ENCODE data around the gene SV2C. TPM values are rescaled to one million over a fixed set of nuclear protein-coding genes. Genes with fewer than 3 reads are reported as not detected.

SV2C gene
- total RNA-seq, 1 donor from 2014 or later, result 0.32 TPM

DNA sequence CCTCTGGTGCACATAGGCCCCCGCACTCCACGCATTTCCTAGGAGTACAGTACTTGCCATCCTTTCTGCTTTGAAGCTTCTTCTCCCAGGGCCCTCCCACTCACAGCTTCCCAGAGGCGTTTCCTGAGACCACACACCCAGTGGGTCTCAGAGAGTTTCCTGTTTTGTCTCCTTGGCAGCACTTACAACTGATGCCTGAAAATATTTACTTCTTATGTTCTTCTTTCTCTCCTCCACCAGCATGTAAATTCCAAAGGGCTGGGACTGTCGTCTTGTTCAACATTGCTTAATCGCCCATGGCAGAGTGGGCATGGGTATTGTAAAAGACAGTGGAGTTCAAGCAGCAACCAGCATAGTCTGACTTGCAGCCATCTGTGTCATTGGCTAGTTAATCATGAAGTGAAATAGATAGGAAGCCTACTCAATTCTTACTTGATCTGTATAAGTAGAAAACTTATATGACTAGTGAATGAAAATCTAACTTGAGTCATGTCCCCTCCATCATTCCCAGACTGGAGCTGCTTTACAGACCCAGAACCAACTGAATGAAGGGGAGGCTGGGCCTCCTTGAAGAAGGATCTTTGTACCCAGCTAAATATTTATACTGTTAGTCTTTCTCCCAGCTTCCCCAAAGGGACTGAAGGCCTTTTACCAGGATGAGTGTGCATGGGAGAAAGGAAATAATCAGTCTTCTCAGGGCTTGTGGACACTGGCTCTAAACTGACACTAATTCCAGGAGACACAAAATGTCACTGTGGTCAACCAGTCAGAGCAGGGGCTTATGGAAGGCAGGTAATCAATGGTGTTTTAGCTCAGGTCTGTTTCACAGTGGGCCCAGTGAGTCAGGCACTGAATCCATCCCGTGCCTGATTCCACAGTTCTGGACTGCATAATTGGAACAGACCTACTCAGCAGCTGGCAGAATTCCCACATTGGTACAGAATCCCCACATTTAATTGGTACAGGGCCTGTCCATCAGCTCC is 116.4 kb downstream of the SV2C start:
- intact Hi-C loops (cut with DNase I), result no loop called here
- peak; percentile 28 for ATAC-seq
- Histone ChIP-seq H3K4me3 (no peak overlapping the region), H3K9me3 (no peaks in the 10 kb centered on the region), H3K27ac (no peak overlapping the region), H3K36me3 (no peaks in the 10 kb centered on the region), H3K4me1 (no peaks in the 10 kb centered on the region), H3K27me3 (no peaks in the 10 kb centered on the region)
- TF ChIP-seq, protein P1, sequence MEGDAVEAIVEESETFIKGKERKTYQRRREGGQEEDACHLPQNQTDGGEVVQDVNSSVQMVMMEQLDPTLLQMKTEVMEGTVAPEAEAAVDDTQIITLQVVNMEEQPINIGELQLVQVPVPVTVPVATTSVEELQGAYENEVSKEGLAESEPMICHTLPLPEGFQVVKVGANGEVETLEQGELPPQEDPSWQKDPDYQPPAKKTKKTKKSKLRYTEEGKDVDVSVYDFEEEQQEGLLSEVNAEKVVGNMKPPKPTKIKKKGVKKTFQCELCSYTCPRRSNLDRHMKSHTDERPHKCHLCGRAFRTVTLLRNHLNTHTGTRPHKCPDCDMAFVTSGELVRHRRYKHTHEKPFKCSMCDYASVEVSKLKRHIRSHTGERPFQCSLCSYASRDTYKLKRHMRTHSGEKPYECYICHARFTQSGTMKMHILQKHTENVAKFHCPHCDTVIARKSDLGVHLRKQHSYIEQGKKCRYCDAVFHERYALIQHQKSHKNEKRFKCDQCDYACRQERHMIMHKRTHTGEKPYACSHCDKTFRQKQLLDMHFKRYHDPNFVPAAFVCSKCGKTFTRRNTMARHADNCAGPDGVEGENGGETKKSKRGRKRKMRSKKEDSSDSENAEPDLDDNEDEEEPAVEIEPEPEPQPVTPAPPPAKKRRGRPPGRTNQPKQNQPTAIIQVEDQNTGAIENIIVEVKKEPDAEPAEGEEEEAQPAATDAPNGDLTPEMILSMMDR (IDR thresholded peaks at IDR 0.05), result no peak
- DNase-seq, result no peak

DNA sequence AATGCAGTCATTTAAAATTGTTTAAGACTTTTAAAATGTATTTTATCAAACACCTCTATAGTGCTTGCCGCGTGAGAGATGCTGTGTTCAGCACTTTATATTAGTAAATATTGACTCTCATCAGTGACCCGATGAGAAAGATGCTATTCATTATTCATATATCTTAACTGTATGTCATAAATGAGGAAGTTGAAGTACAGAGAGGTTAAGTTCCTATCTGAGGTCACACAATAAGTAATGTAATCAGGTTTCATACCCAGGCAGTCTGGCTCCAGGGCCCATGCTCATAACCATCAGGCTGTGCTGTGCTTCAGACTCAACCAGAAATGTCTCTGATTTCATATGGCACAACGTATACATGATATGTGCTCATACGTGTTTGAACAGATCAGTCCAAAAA is 119.0 kb downstream of the SV2C start:
- Histone ChIP-seq H3K4me3 (no peak overlapping the region), H3K36me3 (no peaks in the 10 kb centered on the region), H3K9me3 (no peaks in the 10 kb centered on the region), H3K4me1 (no peaks in the 10 kb centered on the region), H3K27ac (no peak overlapping the region), H3K27me3 (no peaks in the 10 kb centered on the region)
- intact Hi-C loops (cut with DNase I), result no loop called here
- no peak for DNase-seq
- ATAC-seq, result peak; percentile 19
- TF ChIP-seq, protein P1 (IDR thresholded peaks at IDR 0.05), result no peak

DNA sequence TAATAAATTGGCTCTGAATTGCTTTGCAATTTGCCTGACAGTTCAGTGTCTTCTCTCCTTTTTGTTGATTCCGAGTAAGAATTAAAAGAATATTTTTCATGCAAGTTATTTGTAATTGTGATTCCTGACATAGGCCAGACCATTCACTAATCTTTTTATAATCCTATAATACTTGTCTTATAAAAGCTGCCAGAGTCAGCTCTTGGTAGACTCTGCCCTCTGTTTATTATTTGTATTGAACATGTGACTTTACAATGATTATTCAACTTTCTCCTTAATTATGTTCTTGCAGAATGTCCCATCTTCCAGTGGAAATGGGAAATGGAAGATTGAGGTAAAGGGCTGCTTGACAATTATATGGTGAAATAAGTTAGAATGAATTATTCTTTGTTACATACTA is 121.0 kb downstream of the SV2C start:
- TF ChIP-seq, protein P1 (IDR thresholded peaks at IDR 0.05), result no peak
- Histone ChIP-seq H3K9me3 (no peaks in the 10 kb centered on the region), H3K36me3 (no peaks in the 10 kb centered on the region), H3K27me3 (no peaks in the 10 kb centered on the region), H3K4me1 (no peaks in the 10 kb centered on the region), H3K27ac (no peak overlapping the region), H3K4me3 (no peak overlapping the region)
- intact Hi-C loops (cut with DNase I), result no loop called here
- ATAC-seq, result no peak
- no peak for DNase-seq

DNA sequence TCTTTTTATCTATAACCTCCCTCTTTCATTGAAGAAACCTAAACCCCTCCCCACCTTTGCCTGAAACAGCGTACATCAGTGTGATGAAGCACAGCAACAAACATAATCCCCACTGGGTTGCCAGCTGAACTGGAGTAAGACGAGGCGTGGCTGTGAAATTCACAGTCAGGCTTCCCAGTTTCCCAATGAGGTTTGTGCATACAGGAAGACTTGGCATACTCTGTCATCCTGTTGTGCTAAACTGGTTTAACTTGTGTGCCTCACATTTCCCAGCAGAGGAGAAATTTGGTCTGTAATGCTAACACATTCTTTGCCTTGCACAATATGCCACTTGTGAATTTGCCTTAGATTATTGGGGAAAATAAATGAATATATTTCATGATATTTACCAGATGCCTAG is 121.5 kb downstream of the SV2C start:
- intact Hi-C loops (cut with DNase I), result no loop called here
- DNase-seq (no peak), ATAC-seq (peak; percentile 91)
- H3K4me3 ChIP-seq, result no peak overlapping the region
- H3K36me3 ChIP-seq, result no peaks in the 10 kb centered on the region
- H3K27me3 ChIP-seq, result no peaks in the 10 kb centered on the region
- no peak overlapping the region for H3K27ac ChIP-seq
- H3K4me1 ChIP-seq, result no peaks in the 10 kb centered on the region
- no peaks in the 10 kb centered on the region for H3K9me3 ChIP-seq
- TF ChIP-seq, protein P1 (IDR thresholded peaks at IDR 0.05), result no peak

DNA sequence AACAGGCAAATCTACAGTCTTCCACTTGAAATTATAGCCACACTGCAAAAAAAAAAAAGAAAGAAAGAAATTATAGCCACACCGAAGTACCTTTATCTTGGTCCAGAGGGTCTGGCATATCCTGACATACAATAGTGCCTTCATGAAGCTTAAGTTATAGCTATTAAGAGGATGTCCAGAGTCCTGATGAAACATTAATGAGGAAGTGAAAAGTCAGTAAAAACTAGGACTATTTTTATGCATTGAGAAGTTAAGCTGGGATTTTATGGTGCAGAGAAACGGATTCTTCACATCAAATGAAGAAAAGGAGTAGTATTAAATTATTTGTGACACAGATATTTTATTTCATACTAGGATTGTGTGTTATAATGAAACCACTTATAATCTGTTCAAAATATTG is 123.9 kb downstream of the SV2C start:
- TF ChIP-seq, protein P1 (IDR thresholded peaks at IDR 0.05), result no peak
- Histone ChIP-seq H3K4me3 (no peak overlapping the region), H3K4me1 (no peaks in the 10 kb centered on the region), H3K36me3 (no peaks in the 10 kb centered on the region), H3K27ac (no peak overlapping the region), H3K27me3 (no peaks in the 10 kb centered on the region), H3K9me3 (no peaks in the 10 kb centered on the region)
- DNase-seq, result no peak
- intact Hi-C loops (cut with DNase I), result no loop called here
- no peak for ATAC-seq
